H54 (cell line): Measurements from ENCODE around the gene GAPVD1.
"Not testable (repeated sequence)": the region's sequence is repeated elsewhere in the genome, so short reads cannot be mapped to it uniquely, and the experiment has no call there.

Experiments used
- DNase-seq: peaks from one replicate; pipeline ENCODE4 v3.0.0; 2011; ENCODE audit warnings: low spot score, mixed read lengths; ENCODE audit not compliant: insufficient read length
- FAIRE-seq: peaks from 3 replicates; lab custom pipeline; 2011; peaks lifted over from hg19 to GRCh38; lab: Jason Lieb, UNC
- POLR2A ChIP-seq: IDR thresholded peaks from 2 replicates; pipeline ENCODE4 v1.6.1; 2011; ENCODE audit warnings: low read depth, mild to moderate bottlenecking, low read length

Gene GAPVD1

GRCh38 chr9:125261501-125262293 lies at the start of gene GAPVD1:
Gene GAPVD1 (plus strand): TSS chr9:125261826. CDS start chr9:125298922, 37,096 bp downstream.
- TF ChIP-seq POLR2A: peak; percentile 86
- peak; percentile 11 for FAIRE-seq
- DNase-seq: peak; percentile 100

- DNase-seq (no peak), FAIRE-seq (no peak)
- TF ChIP-seq POLR2A: no peak
Observed at GRCh38 chr9:125214186-125214585, 47.4 kb upstream of the GAPVD1 start.

- FAIRE-seq: no peak
- TF ChIP-seq POLR2A: no peak
- DNase-seq: no peak
Observed at GRCh38 chr9:125218621-125219020, 43.0 kb upstream of the GAPVD1 start.

- not testable (repeated sequence) for DNase-seq, FAIRE-seq
Observed at GRCh38 chr9:125224858-125225257, 36.8 kb upstream of the GAPVD1 start.

- FAIRE-seq: no peak
Observed at GRCh38 chr9:125227761-125228160, 33.9 kb upstream of the GAPVD1 start.

GRCh38 chr9:125233678-125234077 lies 27.9 kb upstream of the GAPVD1 start:
- DNase-seq (peak; percentile 91), FAIRE-seq (peak; percentile 100)
- TF ChIP-seq POLR2A: no peak

More at GRCh38 chr9:125227761-125228160, 33.9 kb upstream of the GAPVD1 start:
- no peak for TF ChIP-seq POLR2A
- no peak for DNase-seq

GRCh38 chr9:125234099-125234498 lies 27.5 kb upstream of the GAPVD1 start:
- not testable (repeated sequence) for DNase-seq, FAIRE-seq

GRCh38 chr9:125235804-125236519 lies 25.7 kb upstream of the GAPVD1 start:
- FAIRE-seq (no peak), DNase-seq (no peak)
- no peak for TF ChIP-seq POLR2A

GRCh38 chr9:125236520-125237159 lies 25.0 kb upstream of the GAPVD1 start:
- not testable (repeated sequence) for DNase-seq, FAIRE-seq

- FAIRE-seq: no peak
Observed at GRCh38 chr9:125238127-125238914, 23.3 kb upstream of the GAPVD1 start.

GRCh38 chr9:125238915-125239446 lies 22.6 kb upstream of the GAPVD1 start:
- FAIRE-seq (no peak), DNase-seq (no peak)
- no peak for TF ChIP-seq POLR2A

More at GRCh38 chr9:125238127-125238914, 23.3 kb upstream of the GAPVD1 start:
- DNase-seq: no peak
- TF ChIP-seq POLR2A: no peak

GRCh38 chr9:125239631-125240597 lies 21.7 kb upstream of the GAPVD1 start:
- DNase-seq: no peak
- TF ChIP-seq POLR2A: no peak
- no peak for FAIRE-seq
